HepG2 (cell line): ENCODE results near the gene TNN.

Experiments used
- NFIC ChIP-seq: IDR thresholded peaks from 2 replicates; pipeline ENCODE4 v1.6.1; 2012; ENCODE audit warnings: mild to moderate bottlenecking, low read length, inconsistent platforms
- ZNF12 ChIP-seq: sonication (generic); formaldehyde crosslinking; IDR thresholded peaks from 2 replicates; pipeline ENCODE4 v1.5.0; 2020; ENCODE audit warnings: missing genetic modification reagents

GRCh38 chr1:175095978-175096607 is 28.5 kb downstream of the TNN start:
- TF ChIP-seq ZNF12 (CRISPR knock-in tag) (no peak), NFIC (no peak)
